ENCODE data around the gene DNTT. TPM values are rescaled to one million over a fixed set of nuclear protein-coding genes. Genes with fewer than 3 reads are reported as not detected.

DNTT gene
- total and polyA plus RNA-seq, 9 of the 15 experiments (the other 6 are each of a cell fraction or from before 2014, with no cell fraction given), result not detected

- TF ChIP-seq RERE (CRISPR knock-in tag; IDR thresholded peaks at IDR 0.05; ENCODE audit: borderline replicate concordance) (no peak), BCOR (IDR thresholded peaks at IDR 0.05) (peak; percentile 81), MAZ (CRISPR knock-in tag; conservative IDR thresholded peaks at IDR 0.05 in 1 of 2, IDR thresholded peaks at IDR 0.05 in 1 of 2) (no peak), ADNP (tag; IDR thresholded peaks at IDR 0.05) (0 out of 2 replicates have a peak, but pooled peaks have one; percentile 35), CTCFL (IDR thresholded peaks at IDR 0.05; ENCODE audit: borderline replicate concordance, insufficient read depth, low read depth, low read length, poor library complexity, severe bottlenecking) (no peak), AFF1 (IDR thresholded peaks at IDR 0.05; ENCODE audit: low read depth in 1 of 2, partially characterized antibody in 2 of 2) (no peak), SRSF7 (optimal IDR thresholded peaks at IDR 0.05; ENCODE audit: low read depth, low read length) (no peak), RBM25 (IDR thresholded peaks at IDR 0.05; ENCODE audit: low read depth, low read length, severe bottlenecking) (peak; percentile 91), YY1 (IDR thresholded peaks at IDR 0.05; ENCODE audit: borderline replicate concordance in 1 of 3, control insufficient read depth in 1 of 3, extremely low read depth in 1 of 3, insufficient read depth in 3 of 3, insufficient read length in 1 of 3, insufficient replicate concordance in 2 of 3, low read depth in 1 of 3, low read length in 2 of 3) (no peak), KDM1A (IDR thresholded peaks at IDR 0.05) (0 out of 4 replicates have a peak, but pooled peaks have one; percentile 11 to 31), SMARCB1 (IDR thresholded peaks at IDR 0.05; ENCODE audit: insufficient read length, low read depth) (no peak), HSF4 (CRISPR knock-in tag; IDR thresholded peaks at IDR 0.05; ENCODE audit: borderline replicate concordance) (no peak), ZNF695 (CRISPR knock-in tag; IDR thresholded peaks at IDR 0.05) (no peak), E2F3 (CRISPR knock-in tag; IDR thresholded peaks at IDR 0.05) (no peak)
Observed at GRCh38 chr10:96317067-96317833, 13.0 kb downstream of the DNTT start (continued).

Measured in K562 (cell line).